SK-N-MC (cell line): ENCODE measurements around the gene SAA1.

Experiments used
- DNase-seq: peaks from one replicate; pipeline ENCODE4 v3.0.0-alpha.2; 2011; ENCODE audit warnings: low read depth, low spot score
- H3K27ac ChIP-seq: fragments of 200-600 bp; sonication (generic); 2 replicates; pipeline ENCODE4 v1.5.1; 2016; ENCODE audit warnings: mixed run types
- H3K36me3 ChIP-seq: fragments of 200-600 bp; sonication (generic); 2 replicates; pipeline ENCODE4 v1.6.1; 2017; ENCODE audit warnings: antibody characterized with exemption, low read length, mixed read lengths; ENCODE audit not compliant: insufficient read depth
- H3K4me3 ChIP-seq: fragments of 200-600 bp; sonication (generic); 2 replicates; pipeline ENCODE4 v1.5.1; 2016
- H3K9ac ChIP-seq: fragments of 200-600 bp; sonication (generic); 2 replicates; pipeline ENCODE4 v1.8.0; 2017; ENCODE audit warnings: mixed run types, mixed read lengths; ENCODE audit not compliant: insufficient read length
- H3K9me3 ChIP-seq: fragments of 200-600 bp; sonication (generic); 2 replicates; pipeline ENCODE4 v1.6.1; 2017; ENCODE audit warnings: low read depth, mild to moderate bottlenecking, antibody characterized with exemption, low read length, moderate library complexity, mixed read lengths
- EZH2 ChIP-seq: fragments of 200-600 bp; sonication (generic); IDR thresholded peaks from one replicate; pipeline ENCODE4 v1.6.1; 2017; ENCODE audit warnings: antibody characterized with exemption
- FOXP2 ChIP-seq: optimal IDR thresholded peaks from 2 replicates; pipeline ENCODE3; 2011; ENCODE audit warnings: mild to moderate bottlenecking, moderate library complexity; ENCODE audit not compliant: insufficient read depth; ENCODE audit errors: extremely low read length, control extremely low read depth
- POLR2AphosphoS5 ChIP-seq: IDR thresholded peaks from 2 replicates; pipeline ENCODE4 v1.6.1; 2012; ENCODE audit warnings: mild to moderate bottlenecking, low read depth, low read length, borderline replicate concordance

Gene SAA1

GRCh38 chr11:18299721-18300120, 33.7 kb downstream of the SAA1 start:
- Histone ChIP-seq H3K4me3 (no peak overlapping the region), H3K9ac (no peak overlapping the region), H3K27ac (no peak overlapping the region), H3K36me3 (peaks cover 66% of the 10 kb centered on the region), H3K9me3 (no peaks in the 10 kb centered on the region)
- no peak for DNase-seq
- no peak for TF ChIP-seq FOXP2
- TF ChIP-seq POLR2AphosphoS5: no peak
- TF ChIP-seq EZH2: no peak

GRCh38 chr11:18304745-18305144, 38.7 kb downstream of the SAA1 start:
- Histone ChIP-seq H3K36me3 (peaks cover 69% of the 10 kb centered on the region), H3K9ac (no peak overlapping the region), H3K9me3 (no peaks in the 10 kb centered on the region), H3K27ac (no peak overlapping the region), H3K4me3 (no peak overlapping the region)
- DNase-seq: no peak
- no peak for TF ChIP-seq POLR2AphosphoS5
- TF ChIP-seq EZH2: no peak
- TF ChIP-seq FOXP2: no peak

- DNase-seq: no peak
- Histone ChIP-seq H3K36me3 (peaks cover 70% of the 10 kb centered on the region), H3K9ac (no peak overlapping the region), H3K4me3 (no peak overlapping the region), H3K27ac (no peak overlapping the region), H3K9me3 (no peaks in the 10 kb centered on the region)
- TF ChIP-seq POLR2AphosphoS5: no peak
- TF ChIP-seq EZH2: no peak
- TF ChIP-seq FOXP2: no peak
These were observed 41.5 kb downstream of the SAA1 start for GRCh38 chr11:18307461-18308139.

GRCh38 chr11:18308242-18308641, 42.2 kb downstream of the SAA1 start:
- Histone ChIP-seq H3K36me3 (peaks cover 64% of the 10 kb centered on the region), H3K27ac (no peak overlapping the region), H3K9ac (no peak overlapping the region), H3K4me3 (no peak overlapping the region), H3K9me3 (no peaks in the 10 kb centered on the region)
- no peak for DNase-seq
- TF ChIP-seq EZH2 (no peak), POLR2AphosphoS5 (no peak), FOXP2 (no peak)

- no peak for DNase-seq
- H3K36me3 ChIP-seq: peaks cover 57% of the 10 kb centered on the region
- H3K9ac ChIP-seq: no peak overlapping the region
- no peaks in the 10 kb centered on the region for H3K9me3 ChIP-seq
- H3K4me3 ChIP-seq: no peak overlapping the region
- no peak overlapping the region for H3K27ac ChIP-seq
- TF ChIP-seq FOXP2 (no peak), EZH2 (no peak), POLR2AphosphoS5 (no peak)
These were observed 43.6 kb downstream of the SAA1 start for GRCh38 chr11:18309691-18310090.

GRCh38 chr11:18310800-18311340, 44.8 kb downstream of the SAA1 start:
- no peak overlapping the region for H3K4me3 ChIP-seq
- H3K9me3 ChIP-seq: no peaks in the 10 kb centered on the region
- peaks cover 48% of the 10 kb centered on the region for H3K36me3 ChIP-seq
- DNase-seq: no peak
- TF ChIP-seq FOXP2 (no peak), POLR2AphosphoS5 (no peak), EZH2 (no peak)
- no peak overlapping the region for H3K27ac ChIP-seq
- H3K9ac ChIP-seq: no peak overlapping the region

- Histone ChIP-seq H3K9ac (no peak overlapping the region), H3K9me3 (no peaks in the 10 kb centered on the region), H3K36me3 (peaks cover 36% of the 10 kb centered on the region), H3K27ac (no peak overlapping the region), H3K4me3 (no peak overlapping the region)
- DNase-seq: no peak
- TF ChIP-seq EZH2: no peak
- TF ChIP-seq FOXP2: no peak
- TF ChIP-seq POLR2AphosphoS5: no peak
These were observed 45.9 kb downstream of the SAA1 start for GRCh38 chr11:18312012-18312411.

GRCh38 chr11:18312663-18313420, 46.8 kb downstream of the SAA1 start:
- H3K27ac ChIP-seq: peak overlapping the region; percentile 38; the same call in 1 of the 2 replicates

More at GRCh38 chr11:18312663-18313420, 46.8 kb downstream of the SAA1 start:
- Histone ChIP-seq H3K36me3 (peaks cover 35% of the 10 kb centered on the region), H3K4me3 (no peak overlapping the region), H3K9ac (no peak overlapping the region), H3K9me3 (no peaks in the 10 kb centered on the region)
- DNase-seq: no peak
- no peak for TF ChIP-seq EZH2
- TF ChIP-seq POLR2AphosphoS5: no peak
- no peak for TF ChIP-seq FOXP2
